ENCODE results near the gene DCK. TPM values are rescaled to one million over a fixed set of nuclear protein-coding genes. Genes with fewer than 3 reads are reported as not detected.
A peak's percentile ranks its signal among the peaks of the same experiment; 100 is the strongest.

The DCK gene
- total and polyA plus RNA-seq, 2 experiments from 2014 or later = 33.1 to 40.3 TPM

DNA sequence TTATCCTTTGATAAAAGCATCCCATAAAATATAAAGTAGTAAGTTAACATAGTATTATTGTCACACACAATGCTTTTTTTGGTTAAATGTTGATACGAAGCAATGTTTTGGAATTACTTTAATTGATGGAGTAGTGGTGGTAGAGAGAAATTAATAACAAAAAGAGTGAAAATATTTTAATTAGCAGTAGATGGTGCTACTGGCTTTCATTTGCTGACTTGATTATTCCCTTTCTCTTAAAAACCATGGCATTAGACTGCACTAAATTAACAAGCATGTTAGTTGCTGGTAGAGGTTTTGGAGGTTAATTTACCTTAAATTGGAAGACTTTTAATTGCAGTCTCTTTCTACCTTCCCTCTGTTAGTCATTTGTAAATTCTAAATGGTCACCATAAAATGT lies 8.9 kb upstream of the DCK start:
- H3K9me3 ChIP-seq (ENCODE audit: low read depth) = no peaks in the 10 kb centered on the region
- H3K4me2 ChIP-seq (ENCODE audit: unreplicated experiment) = no peak overlapping the region
- no peak overlapping the region for H3K9ac ChIP-seq
- no peaks in the 10 kb centered on the region for H3K9me2 ChIP-seq (ENCODE audit: insufficient read depth)
- DNase-seq = no peak
- no peaks in the 10 kb centered on the region for H3K27me3 ChIP-seq (replicated peaks; ENCODE audit: insufficient read depth)
- H3K79me2 ChIP-seq (ENCODE audit: insufficient read depth) = no peaks in the 10 kb centered on the region
- in situ Hi-C loops (cut with MboI) = no loop called here
- no peaks in the 10 kb centered on the region for H3K4me1 ChIP-seq (ENCODE audit: insufficient read depth)
- H3K4me3 ChIP-seq = no peak overlapping the region
- WGBS, 2 experiments (ENCODE audit: low coverage in 1 of 2, low lambda C conversion rate in 2 of 2, missing lambda C conversion rate in 2 of 2) = 71 to 73% methylated on average over 1 of the region's 1 CpG
- H4K20me1 ChIP-seq (ENCODE audit: insufficient read depth) = no peaks in the 10 kb centered on the region
- no peak overlapping the region for H2AFZ ChIP-seq
- H3K27ac ChIP-seq = no peak overlapping the region
- H3K36me3 ChIP-seq (ENCODE audit: low read depth) = no peaks in the 10 kb centered on the region
- TF ChIP-seq EZH2phosphoT487 (IDR thresholded peaks at IDR 0.05; ENCODE audit: insufficient read depth, low read depth) = no peak
- no peak for TF ChIP-seq EZH2 (IDR thresholded peaks at IDR 0.05; ENCODE audit: insufficient read depth, poor library complexity, severe bottlenecking)
- H3F3A ChIP-seq (ENCODE audit: insufficient read depth) = no peaks in the 10 kb centered on the region

DNA sequence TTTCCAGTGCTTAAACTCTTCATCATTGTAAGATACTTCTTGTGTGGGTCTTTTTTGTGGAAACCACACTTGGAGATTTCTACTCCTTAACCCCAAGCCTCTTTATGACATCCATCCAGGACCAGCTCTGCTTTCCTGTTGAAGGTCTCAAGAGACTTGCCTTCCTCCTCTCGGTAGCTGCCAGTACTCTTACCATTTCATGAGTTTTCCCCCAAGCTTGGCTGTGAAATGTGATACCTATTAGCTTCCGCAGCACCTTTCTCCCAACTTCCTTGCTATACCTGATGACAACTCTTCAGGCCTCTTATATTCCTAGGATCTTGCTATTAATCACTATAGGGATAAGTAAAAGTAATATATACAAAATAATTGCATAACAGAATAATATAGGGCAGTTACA lies 1.9 kb upstream of the DCK start:
- Histone ChIP-seq H3K4me2 (ENCODE audit: unreplicated experiment) (no peak overlapping the region), H3K36me3 (ENCODE audit: low read depth) (no peaks in the 10 kb centered on the region), H3K27me3 (replicated peaks; ENCODE audit: insufficient read depth) (no peaks in the 10 kb centered on the region), H3K9ac (no peak overlapping the region), H4K20me1 (ENCODE audit: insufficient read depth) (no peaks in the 10 kb centered on the region), H3F3A (ENCODE audit: insufficient read depth) (peaks cover 24% of the 10 kb centered on the region; the same call in 1 of the 2 replicates), H3K4me1 (ENCODE audit: insufficient read depth) (peaks cover 15% of the 10 kb centered on the region), H3K9me3 (ENCODE audit: low read depth) (no peaks in the 10 kb centered on the region), H2AFZ (no peak overlapping the region), H3K9me2 (ENCODE audit: insufficient read depth) (no peaks in the 10 kb centered on the region), H3K79me2 (ENCODE audit: insufficient read depth) (peaks cover 29% of the 10 kb centered on the region), H3K27ac (no peak overlapping the region), H3K4me3 (no peak overlapping the region)
- no peak for DNase-seq
- WGBS, 2 experiments (ENCODE audit: low coverage in 1 of 2, low lambda C conversion rate in 2 of 2, missing lambda C conversion rate in 2 of 2) = 47 to 52% methylated on average over 2 of the region's 2 CpGs
- no peak for TF ChIP-seq EZH2 (IDR thresholded peaks at IDR 0.05; ENCODE audit: insufficient read depth, poor library complexity, severe bottlenecking)
- TF ChIP-seq EZH2phosphoT487 (IDR thresholded peaks at IDR 0.05; ENCODE audit: insufficient read depth, low read depth) = no peak
- in situ Hi-C loops (cut with MboI) = no loop called here

DNA sequence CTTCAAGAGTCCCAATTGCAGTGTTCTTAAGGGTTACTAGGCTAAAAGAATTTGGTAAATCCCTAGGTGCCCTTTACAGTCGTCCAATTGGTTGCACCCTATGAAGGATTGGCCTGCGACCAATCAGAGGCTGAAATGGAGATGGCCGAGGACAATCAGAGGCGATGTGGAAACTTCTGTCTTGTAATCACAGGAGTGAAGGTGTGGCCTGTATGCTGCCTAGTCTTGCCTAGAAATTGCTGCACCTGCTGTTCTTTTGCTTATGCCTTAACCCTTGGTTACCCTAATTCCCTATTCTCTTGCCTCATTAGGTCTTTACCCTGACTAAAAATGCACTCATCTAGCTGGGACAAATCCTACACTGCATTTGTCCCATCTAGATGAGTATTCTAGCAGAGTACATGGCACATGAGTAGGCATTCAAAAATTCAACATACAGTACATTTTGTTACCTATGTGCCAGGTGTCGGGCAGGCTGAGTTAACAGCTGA lies 1.0 kb upstream of the DCK start:
- no peaks in the 10 kb centered on the region for H3K9me2 ChIP-seq (ENCODE audit: insufficient read depth)
- H3K27ac ChIP-seq = peak overlapping the region; percentile 83; the same call in 1 of the 2 replicates
- peak overlapping the region; percentile 90 for H3K4me3 ChIP-seq
- no peaks in the 10 kb centered on the region for H3K27me3 ChIP-seq (replicated peaks; ENCODE audit: insufficient read depth)
- H2AFZ ChIP-seq = peak overlapping the region; percentile 94
- peak overlapping the region; percentile 88 for H3K9ac ChIP-seq
- peaks cover 23% of the 10 kb centered on the region for H3K4me1 ChIP-seq (ENCODE audit: insufficient read depth)
- H3F3A ChIP-seq (ENCODE audit: insufficient read depth) = peaks cover 24% of the 10 kb centered on the region; the same call in 1 of the 2 replicates
- peaks cover 37% of the 10 kb centered on the region for H3K79me2 ChIP-seq (ENCODE audit: insufficient read depth)
- no peaks in the 10 kb centered on the region for H3K36me3 ChIP-seq (ENCODE audit: low read depth)
- H4K20me1 ChIP-seq (ENCODE audit: insufficient read depth) = no peaks in the 10 kb centered on the region
- TF ChIP-seq EZH2 (IDR thresholded peaks at IDR 0.05; ENCODE audit: insufficient read depth, poor library complexity, severe bottlenecking) (no peak), EZH2phosphoT487 (IDR thresholded peaks at IDR 0.05; ENCODE audit: insufficient read depth, low read depth) (no peak)
- WGBS, 2 experiments (ENCODE audit: low coverage in 1 of 2, low lambda C conversion rate in 2 of 2, missing lambda C conversion rate in 2 of 2) = 95 to 100% methylated on average over 5 of the region's 5 CpGs
- no peak for DNase-seq
- peak overlapping the region; percentile 93 for H3K4me2 ChIP-seq (ENCODE audit: unreplicated experiment)
- in situ Hi-C loops (cut with MboI) = no loop called here
- H3K9me3 ChIP-seq (ENCODE audit: low read depth) = no peaks in the 10 kb centered on the region

DNA sequence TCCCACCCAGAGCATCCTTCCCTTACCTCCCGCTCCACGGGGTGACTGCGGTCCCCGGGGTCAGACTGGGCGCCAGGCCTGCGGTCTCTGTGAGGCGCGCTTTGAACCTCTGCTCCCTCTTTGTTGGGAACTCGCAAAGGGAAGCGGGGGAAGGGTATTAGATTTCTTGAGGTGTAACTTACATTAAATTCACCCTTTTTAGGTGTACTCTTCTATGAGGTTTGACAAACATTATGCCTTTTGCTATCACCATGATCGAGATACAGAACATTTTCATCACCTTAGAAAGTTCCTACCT lies 569 bp downstream of the DCK start:
- no peaks in the 10 kb centered on the region for H3K9me2 ChIP-seq (ENCODE audit: insufficient read depth)
- H3K27ac ChIP-seq = peak overlapping the region; percentile 83
- WGBS, 2 experiments (ENCODE audit: low coverage in 1 of 2, low lambda C conversion rate in 2 of 2, missing lambda C conversion rate in 2 of 2) = 0% methylated on average over 11 of the region's 11 CpGs
- no peaks in the 10 kb centered on the region for H4K20me1 ChIP-seq (ENCODE audit: insufficient read depth)
- H2AFZ ChIP-seq = peak overlapping the region; percentile 94
- H3K79me2 ChIP-seq (ENCODE audit: insufficient read depth) = peaks cover 53% of the 10 kb centered on the region
- 0 out of 2 replicates have a peak, but pooled peaks cover 8% of the 10 kb centered on the region for H3K36me3 ChIP-seq (ENCODE audit: low read depth)
- H3K4me2 ChIP-seq (ENCODE audit: unreplicated experiment) = peak overlapping the region; percentile 93
- H3F3A ChIP-seq (ENCODE audit: insufficient read depth) = peaks cover 24% of the 10 kb centered on the region; the same call in 1 of the 2 replicates
- TF ChIP-seq EZH2phosphoT487 (IDR thresholded peaks at IDR 0.05; ENCODE audit: insufficient read depth, low read depth) = no peak
- no peak for TF ChIP-seq EZH2 (IDR thresholded peaks at IDR 0.05; ENCODE audit: insufficient read depth, poor library complexity, severe bottlenecking)
- no peaks in the 10 kb centered on the region for H3K9me3 ChIP-seq (ENCODE audit: low read depth)
- in situ Hi-C loops (cut with MboI) = no loop called here
- no peaks in the 10 kb centered on the region for H3K27me3 ChIP-seq (replicated peaks; ENCODE audit: insufficient read depth)
- peak overlapping the region; percentile 90 for H3K4me3 ChIP-seq
- peaks cover 24% of the 10 kb centered on the region for H3K4me1 ChIP-seq (ENCODE audit: insufficient read depth)
- peak overlapping the region; percentile 88 for H3K9ac ChIP-seq
- no peak for DNase-seq
